Coronary artery (tissue), 2 donors: Measurements from ENCODE around the gene PTPRS.

Experiments used
- DNase-seq: peaks from one replicate; pipeline ENCODE4 v3.0.0-alpha.2; 2017; ENCODE audit warnings: low spot score
- H3K27ac ChIP-seq, 2 donors: fragments of 200-600 bp; sonication (generic); one replicate each; pipeline ENCODE4 v1.5.1; 2016 to 2019
- H3K4me3 ChIP-seq: fragments of 200-600 bp; sonication (generic); 2 replicates; pipeline ENCODE4 v1.5.1; 2016; ENCODE audit warnings: mild to moderate bottlenecking, moderate library complexity
- CTCF ChIP-seq: fragments of 200-600 bp; sonication (generic); IDR thresholded peaks from one replicate; pipeline ENCODE4 v1.5.1; 2019; ENCODE audit warnings: antibody characterized with exemption

Gene PTPRS

GRCh38 chr19:5317321-5317720 is 23.3 kb downstream of the PTPRS start:
- TF ChIP-seq CTCF: no peak
- no peak for DNase-seq
- no peak overlapping the region for H3K4me3 ChIP-seq
- H3K27ac ChIP-seq: no peak overlapping the region

- no peak for TF ChIP-seq CTCF
- Histone ChIP-seq H3K27ac (no peak overlapping the region), H3K4me3 (no peak overlapping the region)
- DNase-seq: no peak
Measured at GRCh38 chr19:5316138-5316537, 24.5 kb downstream of the PTPRS start.

GRCh38 chr19:5314907-5315298 is 25.7 kb downstream of the PTPRS start:
- Histone ChIP-seq H3K4me3 (no peak overlapping the region), H3K27ac (no peak overlapping the region)
- DNase-seq: no peak
- no peak for TF ChIP-seq CTCF

- no peak for DNase-seq
- no peak for TF ChIP-seq CTCF
- Histone ChIP-seq H3K4me3 (no peak overlapping the region), H3K27ac (no peak overlapping the region)
Measured at GRCh38 chr19:5314012-5314906, 26.4 kb downstream of the PTPRS start.

GRCh38 chr19:5313307-5313706 is 27.3 kb downstream of the PTPRS start:
- Histone ChIP-seq H3K4me3 (no peak overlapping the region), H3K27ac (no peak overlapping the region)
- TF ChIP-seq CTCF: no peak
- DNase-seq: no peak

GRCh38 chr19:5312058-5312457 is 28.6 kb downstream of the PTPRS start:
- TF ChIP-seq CTCF: no peak
- H3K4me3 ChIP-seq: no peak overlapping the region
- H3K27ac ChIP-seq: no peak overlapping the region
- DNase-seq: no peak
